HCT116 (cell line): Measurements from ENCODE around the gene SHTN1. TPM values are rescaled to one million over a fixed set of nuclear protein-coding genes. Genes with fewer than 3 reads are reported as not detected.

Experiments
- ATAC-seq: fragments of 200-7000 bp; cut with Tn5 transposase; 2 replicates; pipeline ENCODE4 v1.9.1; 2020; ENCODE audit warnings: mild to moderate bottlenecking, moderate library complexity
- BruUV-seq: library from RNA; stranded (reverse); fragments of 400-500 nt; replicated peaks from 2 replicates; lab custom pipeline; 2021; lab: Mats Ljungman, UMichigan
- CTCF ChIA-PET: fragments of 300-600 bp; sonication (Branson Sonifier 250); formaldehyde crosslinking; loops from one replicate; lab custom pipeline; 2021; ENCODE audit warnings: antibody characterized with exemption; lab: Charles Lee
- POLR2A ChIA-PET: fragments of 300-600, 350-600 bp; sonication (Branson Sonifier 250); formaldehyde crosslinking; loops from one replicate; lab custom pipeline; 2021; ENCODE audit warnings: antibody characterized with exemption; lab: Charles Lee
- RAD21 ChIA-PET, 2 experiments: fragments of 300-600 bp; sonication (Branson Sonifier 250); formaldehyde crosslinking; loops; one replicate each; lab custom pipeline; 2023; ENCODE audit warnings: low total read pairs in 2 of 2; ENCODE audit not compliant: uncharacterized antibody in 2 of 2, unreplicated experiment in 2 of 2, low non-redundant PET in 1 of 2; lab: Charles Lee
- DNase-seq: peaks from one replicate; pipeline ENCODE4 v3.0.0-alpha.2; 2010; ENCODE audit warnings: low read depth, low spot score
- H2AFZ ChIP-seq: fragments of 200-600 bp; shearing (Covaris generic), sonication (generic); 2 replicates; pipeline ENCODE4 v1.6.1; 2017; ENCODE audit warnings: low read depth, mixed run types, mixed read lengths, antibody characterized with exemption, low read length; ENCODE audit not compliant: poor library complexity, severe bottlenecking
- H3K27ac ChIP-seq: 2 replicates; pipeline ENCODE4 v1.5.1; 2012; ENCODE audit warnings: low read depth, low read length
- H3K27me3 ChIP-seq: fragments of 200-600 bp; sonication (generic); 2 replicates; pipeline ENCODE4 v1.6.1; 2016; ENCODE audit warnings: mixed run types, low read length, mixed read lengths; ENCODE audit not compliant: insufficient read depth
- H3K36me3 ChIP-seq, 2 experiments: fragments of 200-500 bp in 1 of 2; fragments of 200-600 bp in 1 of 2; sonication (Bioruptor generic) in 1 of 2; sonication (generic) in 1 of 2; 2 replicates each; pipeline versions ENCODE4 v1.5.1 to v1.6.1; 2014 to 2016; ENCODE audit warnings: low read length in 2 of 2, inconsistent platforms in 1 of 2, mixed read lengths in 1 of 2, mixed run types in 1 of 2; ENCODE audit not compliant: insufficient read depth in 2 of 2, control insufficient read depth in 1 of 2
- H3K4me1 ChIP-seq, 2 experiments: fragments of 200-600 bp in 1 of 2; sonication (generic) in 1 of 2; 2 replicates each; pipeline versions ENCODE4 v1.5.1 to v1.6.1; 2012 to 2017; ENCODE audit warnings: low read length in 2 of 2, inconsistent platforms in 1 of 2, mild to moderate bottlenecking in 1 of 2, mixed read lengths in 1 of 2, mixed run types in 1 of 2, moderate library complexity in 1 of 2; ENCODE audit not compliant: insufficient read depth in 2 of 2, control insufficient read depth in 1 of 2
- H3K4me2 ChIP-seq: fragments of 200-600 bp; sonication (generic); 2 replicates; pipeline ENCODE4 v1.6.1; 2017; ENCODE audit warnings: mixed run types, low read length, mixed read lengths
- H3K4me3 ChIP-seq, 2 experiments: fragments of 200-600 bp in 1 of 2; sonication (generic) in 1 of 2; replicated peaks in 1 of 2; 2 replicates each; pipeline ENCODE4 v1.5.1; 2011 to 2016; ENCODE audit warnings: low read length in 2 of 2, control low read depth in 1 of 2, low read depth in 1 of 2, mild to moderate bottlenecking in 1 of 2, mixed read lengths in 1 of 2, mixed run types in 1 of 2
- H3K79me2 ChIP-seq: fragments of 200-600 bp; sonication (generic); 2 replicates; pipeline ENCODE4 v1.6.1; 2017; ENCODE audit warnings: mild to moderate bottlenecking, mixed run types, low read length, moderate library complexity, mixed read lengths; ENCODE audit not compliant: insufficient read depth
- H3K9ac ChIP-seq: fragments of 200-600 bp; sonication (generic); 2 replicates; pipeline ENCODE4 v1.6.1; 2016; ENCODE audit warnings: low read length, mixed read lengths
- H3K9me2 ChIP-seq: fragments of 200-600 bp; sonication (generic), shearing (Covaris generic); 2 replicates; pipeline ENCODE4 v1.6.1; 2017; ENCODE audit warnings: mixed run types, mild to moderate bottlenecking, moderate library complexity; ENCODE audit not compliant: insufficient read depth
- H3K9me3 ChIP-seq, 2 experiments: fragments of 200-500 bp in 1 of 2; fragments of 200-600 bp in 1 of 2; sonication (Bioruptor generic) in 1 of 2; sonication (generic) in 1 of 2; 2 replicates each; pipeline ENCODE4 v1.6.1; 2014 to 2017; ENCODE audit warnings: low read length in 2 of 2, mixed read lengths in 2 of 2, inconsistent platforms in 1 of 2, low read depth in 1 of 2, mild to moderate bottlenecking in 1 of 2, mixed run types in 1 of 2, moderate library complexity in 1 of 2; ENCODE audit not compliant: control insufficient read depth in 1 of 2, insufficient read depth in 1 of 2
- H4K20me1 ChIP-seq: fragments of 200-600 bp; sonication (generic), shearing (Covaris generic); 2 replicates; pipeline ENCODE4 v1.6.1; 2017; ENCODE audit warnings: mixed run types, mild to moderate bottlenecking, moderate library complexity; ENCODE audit not compliant: insufficient read depth
- ATF3 ChIP-seq: IDR thresholded peaks from 2 replicates; pipeline ENCODE4 v1.6.1; 2012
- CBX3 ChIP-seq: IDR thresholded peaks from 2 replicates; pipeline ENCODE4 v1.6.1; 2012; ENCODE audit warnings: low read depth
- CEBPB ChIP-seq: IDR thresholded peaks from 2 replicates; pipeline ENCODE4 v1.6.1; 2012; ENCODE audit warnings: low read depth
- EGR1 ChIP-seq: IDR thresholded peaks from 2 replicates; pipeline ENCODE4 v1.6.1; 2012; ENCODE audit warnings: low read depth
- ELF1 ChIP-seq: IDR thresholded peaks from 2 replicates; pipeline ENCODE4 v1.6.1; 2012; ENCODE audit warnings: low read depth, borderline replicate concordance
- EZH2 ChIP-seq: fragments of 200-600 bp; sonication (generic); IDR thresholded peaks from 2 replicates; pipeline ENCODE4 v1.6.1; 2017; ENCODE audit warnings: antibody characterized with exemption, mixed run types
- FOSL1 ChIP-seq: IDR thresholded peaks from 2 replicates; pipeline ENCODE4 v1.6.1; 2012; ENCODE audit warnings: low read depth
- JUND ChIP-seq: IDR thresholded peaks from 2 replicates; pipeline ENCODE4 v1.6.1; 2012
- MAX ChIP-seq: IDR thresholded peaks from 2 replicates; pipeline ENCODE4 v1.6.1; 2012
- POLR2A ChIP-seq: IDR thresholded peaks from 2 replicates; pipeline ENCODE4 v1.7.0; 2011; ENCODE audit warnings: borderline replicate concordance; ENCODE audit not compliant: insufficient read depth, insufficient read length; ENCODE audit errors: extremely low read depth
- POLR2AphosphoS5 ChIP-seq: IDR thresholded peaks from 2 replicates; pipeline ENCODE4 v1.6.1; 2011; ENCODE audit warnings: mild to moderate bottlenecking, low read depth, low read length, moderate library complexity
- REST ChIP-seq: IDR thresholded peaks from 2 replicates; pipeline ENCODE4 v1.6.1; 2012; ENCODE audit warnings: low read depth
- SIN3A ChIP-seq: IDR thresholded peaks from 2 replicates; pipeline ENCODE4 v1.6.1; 2012; ENCODE audit warnings: low read depth
- SRF ChIP-seq: IDR thresholded peaks from 2 replicates; pipeline ENCODE4 v1.6.1; 2012; ENCODE audit warnings: low read depth
- TCF7L2 ChIP-seq: IDR thresholded peaks from 2 replicates; pipeline ENCODE4 v1.7.0; 2011; ENCODE audit warnings: borderline replicate concordance, inconsistent platforms; ENCODE audit not compliant: insufficient read depth, insufficient read length; ENCODE audit errors: extremely low read depth
- ZBTB33 ChIP-seq: IDR thresholded peaks from 2 replicates; pipeline ENCODE4 v1.6.1; 2011; ENCODE audit warnings: mild to moderate bottlenecking, low read length, moderate library complexity; ENCODE audit not compliant: insufficient replicate concordance; ENCODE audit errors: extremely low read depth
- ZNF274 ChIP-seq: fragments of 200-500 bp; sonication (Bioruptor generic); IDR thresholded peaks from 2 replicates; pipeline ENCODE4 v1.6.1; 2014; ENCODE audit warnings: mild to moderate bottlenecking, low read depth, low read length, inconsistent platforms
- intact Hi-C: fragments of 100-400 bp; cut with micrococcal nuclease; formaldehyde crosslinking; loops from 2 replicates; pipeline ENCODE4 v1.10.0; 2022
- total RNA-seq: library from RNA; stranded (reverse); gene quantifications from one replicate; pipeline ENCODE4 v1.2.1, GENCODE V29; 2021; ENCODE audit not compliant: unreplicated experiment

SHTN1 gene
- total RNA-seq, 1 experiment from 2014 or later, result 64.0 TPM

GRCh38 chr10:116838143-116838725 lies 166.8 kb downstream of the SHTN1 start:
- no peak overlapping the region for H3K4me3 ChIP-seq
- H4K20me1 ChIP-seq, result no peaks in the 10 kb centered on the region
- H3K9me2 ChIP-seq, result no peaks in the 10 kb centered on the region
- no peaks in the 10 kb centered on the region for H3K9me3 ChIP-seq
- H3K27me3 ChIP-seq, result no peaks in the 10 kb centered on the region
- no peak overlapping the region for H3K4me2 ChIP-seq
- POLR2A ChIA-PET, result interaction anchor here (1.2 kb wide), 1 partner anchor 11 kb away, joined by 3 read pairs; the partner anchor contains the start of gene ENO4
- H3K79me2 ChIP-seq, result no peaks in the 10 kb centered on the region
- H2AFZ ChIP-seq, result no peak overlapping the region
- H3K9ac ChIP-seq, result no peak overlapping the region
- RAD21 ChIA-PET, result no interaction called here
- TF ChIP-seq CBX3 (no peak), MAX (no peak), REST (no peak), CEBPB (no peak), SRF (no peak), TCF7L2 (no peak), EGR1 (no peak), SIN3A (no peak), FOSL1 (no peak), POLR2A (no peak), ZNF274 (no peak), POLR2AphosphoS5 (no peak), ATF3 (no peak), EZH2 (no peak), ZBTB33 (no peak), ELF1 (no peak), JUND (no peak)
- BruUV-seq, result no TSS peak
- H3K4me1 ChIP-seq, result no peaks in the 10 kb centered on the region
- H3K27ac ChIP-seq, result no peak overlapping the region
- ATAC-seq (no peak), DNase-seq (no peak)
- intact Hi-C loops, result no loop called here
- CTCF ChIA-PET, result interaction anchor here (1.3 kb wide), 1 partner anchor 328 kb away, joined by 6 read pairs; no protein-coding TSS in a partner anchor
- no peaks in the 10 kb centered on the region for H3K36me3 ChIP-seq
